Activated T-helper 2 cell treated with anti-CD3 and anti-CD28 coated beads, Interferon-gamma antibody, Interleukin-2, Interleukin-4, amounts not matched to agents 10 μg/mL and 5 μg/mL and 100 μg/mL, durations not matched to agents 14 hours and 24 hours and 36 hours (primary cell): ENCODE results near the gene CHSY1. TPM values are rescaled to one million over a fixed set of nuclear protein-coding genes. Genes with fewer than 3 reads are reported as not detected.
"Not testable (repeated sequence)": the region's sequence is repeated elsewhere in the genome, so short reads cannot be mapped to it uniquely, and the experiment has no call there.

ENCODE experiments used
- DNase-seq: peaks from one replicate; pipeline ENCODE4 v3.0.0; 2021; ENCODE audit warnings: low spot score
- H3K27ac Mint-ChIP-seq: one replicate; pipeline ENCODE4 v1.8.0; 2021; ENCODE audit warnings: mixed read lengths
- H3K27me3 Mint-ChIP-seq: one replicate; pipeline ENCODE4 v1.8.0; 2021; ENCODE audit warnings: low read depth, mixed read lengths
- H3K36me3 Mint-ChIP-seq: one replicate; pipeline ENCODE4 v1.8.0; 2021; ENCODE audit warnings: low read depth, mixed read lengths
- H3K4me1 Mint-ChIP-seq: one replicate; pipeline ENCODE4 v1.8.0; 2021; ENCODE audit warnings: low read depth, mixed read lengths
- H3K4me3 Mint-ChIP-seq: one replicate; pipeline ENCODE4 v1.8.0; 2021; ENCODE audit warnings: low read depth, mild to moderate bottlenecking, moderate library complexity, mixed read lengths
- H3K9me3 Mint-ChIP-seq: one replicate; pipeline ENCODE4 v1.8.0; 2021; ENCODE audit warnings: mixed read lengths
- intact Hi-C: fragments of 100-400 bp; cut with micrococcal nuclease; formaldehyde crosslinking; loops from one replicate; pipeline ENCODE4 v1.15.1; 2023
- total RNA-seq: library from RNA; stranded (reverse); gene quantifications from 2 replicates; pipeline ENCODE4 v1.2.3, GENCODE V29; 2022

Gene CHSY1
- total RNA-seq, 1 donor from 2014 or later: 52.2 TPM

- DNase-seq: no peak
- Mint-ChIP-seq H3K9me3 (peaks cover 4% of the 10 kb centered on the region), H3K27me3 (peaks cover 4% of the 10 kb centered on the region), H3K4me1 (peaks cover 38% of the 10 kb centered on the region), H3K36me3 (peaks cover 8% of the 10 kb centered on the region), H3K4me3 (no peak overlapping the region), H3K27ac (no peak overlapping the region)
- intact Hi-C loops: no loop called here
Observed at GRCh38 chr15:101131489-101132389, 120.1 kb downstream of the CHSY1 start.

- H3K27ac Mint-ChIP-seq: no peak overlapping the region
- intact Hi-C loops: loop anchor here (10.0 kb wide), 1 partner anchor 115 kb away; no protein-coding TSS in a partner anchor
- H3K27me3 Mint-ChIP-seq: peaks cover 4% of the 10 kb centered on the region
- H3K4me1 Mint-ChIP-seq: peaks cover 37% of the 10 kb centered on the region
- no peak overlapping the region for H3K4me3 Mint-ChIP-seq
- peaks cover 5% of the 10 kb centered on the region for H3K36me3 Mint-ChIP-seq
- peaks cover 4% of the 10 kb centered on the region for H3K9me3 Mint-ChIP-seq
- no peak for DNase-seq
Observed at GRCh38 chr15:101129851-101130380, 121.9 kb downstream of the CHSY1 start.

GRCh38 chr15:101128221-101129015, 123.4 kb downstream of the CHSY1 start:
- H3K4me3 Mint-ChIP-seq: no peak overlapping the region
- no peaks in the 10 kb centered on the region for H3K9me3 Mint-ChIP-seq
- intact Hi-C loops: loop anchor here (10.0 kb wide), 1 partner anchor 116 kb away; no protein-coding TSS in a partner anchor
- H3K27ac Mint-ChIP-seq: peak overlapping the region; percentile 89
- peaks cover 4% of the 10 kb centered on the region for H3K27me3 Mint-ChIP-seq
- H3K4me1 Mint-ChIP-seq: peaks cover 50% of the 10 kb centered on the region
- DNase-seq: no peak
- peaks cover 5% of the 10 kb centered on the region for H3K36me3 Mint-ChIP-seq

- Mint-ChIP-seq H3K4me1 (peaks cover 56% of the 10 kb centered on the region), H3K4me3 (peak overlapping the region; percentile 50), H3K36me3 (peaks cover 5% of the 10 kb centered on the region), H3K27me3 (peaks cover 4% of the 10 kb centered on the region), H3K9me3 (no peaks in the 10 kb centered on the region), H3K27ac (peak overlapping the region; percentile 89)
- intact Hi-C loops: loop anchor here (1.0 to 10.0 kb wide), 4 partner anchors 33 to 117 kb away; no protein-coding TSS in a partner anchor
- DNase-seq: peak; percentile 33
Observed at GRCh38 chr15:101127506-101128076, 124.3 kb downstream of the CHSY1 start.

- H3K4me1 Mint-ChIP-seq: peaks cover 63% of the 10 kb centered on the region
- peak; percentile 14 for DNase-seq
- H3K27me3 Mint-ChIP-seq: peaks cover 4% of the 10 kb centered on the region
- intact Hi-C loops: loop anchor here (1.0 to 10.0 kb wide), 4 partner anchors 33 to 118 kb away; no protein-coding TSS in a partner anchor
- peak overlapping the region; percentile 50 for H3K4me3 Mint-ChIP-seq
- peaks cover 5% of the 10 kb centered on the region for H3K36me3 Mint-ChIP-seq
- no peaks in the 10 kb centered on the region for H3K9me3 Mint-ChIP-seq
- H3K27ac Mint-ChIP-seq: peak overlapping the region; percentile 89
Observed at GRCh38 chr15:101126618-101127505, 125.0 kb downstream of the CHSY1 start.

- peak overlapping the region; percentile 64 for H3K27ac Mint-ChIP-seq
- not testable (repeated sequence) for DNase-seq, H3K9me3 Mint-ChIP-seq, H3K36me3 Mint-ChIP-seq, H3K27me3 Mint-ChIP-seq
- intact Hi-C loops: loop anchor here (10.0 kb wide), 1 partner anchor 119 kb away; no protein-coding TSS in a partner anchor
- H3K4me1 Mint-ChIP-seq: peaks cover 65% of the 10 kb centered on the region
- H3K4me3 Mint-ChIP-seq: peak overlapping the region; percentile 48
Observed at GRCh38 chr15:101125881-101126428, 125.9 kb downstream of the CHSY1 start.

Other genes starting within 250 kb of the CHSY1 start
- gene SELENOS, start 25.4 kb upstream of the CHSY1 start, total RNA-seq: 39.2 and 40.5 TPM in 2 replicates
- gene SNRPA1, start 43.2 kb upstream of the CHSY1 start, total RNA-seq: 189 and 197 TPM in 2 replicates
- 0.83 and 1.9 TPM in 2 replicates for gene PCSK6, start 237.7 kb upstream of the CHSY1 start, total RNA-seq